HCT116 (cell line): ENCODE data around the gene CPTP. TPM values are rescaled to one million over a fixed set of nuclear protein-coding genes. Genes with fewer than 3 reads are reported as not detected.

ENCODE experiments used
- ATAC-seq: fragments of 200-7000 bp; cut with Tn5 transposase; 2 replicates; pipeline ENCODE4 v1.9.1; 2020; ENCODE audit warnings: mild to moderate bottlenecking, moderate library complexity
- BruUV-seq: library from RNA; stranded (reverse); fragments of 400-500 nt; replicated peaks from 2 replicates; lab custom pipeline; 2021; lab: Mats Ljungman, UMichigan
- CTCF ChIA-PET: fragments of 300-600 bp; sonication (Branson Sonifier 250); formaldehyde crosslinking; loops from one replicate; lab custom pipeline; 2021; ENCODE audit warnings: antibody characterized with exemption; lab: Charles Lee
- POLR2A ChIA-PET: fragments of 300-600, 350-600 bp; sonication (Branson Sonifier 250); formaldehyde crosslinking; loops from one replicate; lab custom pipeline; 2021; ENCODE audit warnings: antibody characterized with exemption; lab: Charles Lee
- RAD21 ChIA-PET, 2 experiments: fragments of 300-600 bp; sonication (Branson Sonifier 250); formaldehyde crosslinking; loops; one replicate each; lab custom pipeline; 2023; ENCODE audit warnings: low total read pairs in 2 of 2; ENCODE audit not compliant: uncharacterized antibody in 2 of 2, unreplicated experiment in 2 of 2, low non-redundant PET in 1 of 2; lab: Charles Lee
- DNase-seq: peaks from one replicate; pipeline ENCODE4 v3.0.0-alpha.2; 2010; ENCODE audit warnings: low read depth, low spot score
- H2AFZ ChIP-seq: fragments of 200-600 bp; shearing (Covaris generic), sonication (generic); 2 replicates; pipeline ENCODE4 v1.6.1; 2017; ENCODE audit warnings: low read depth, mixed run types, mixed read lengths, antibody characterized with exemption, low read length; ENCODE audit not compliant: poor library complexity, severe bottlenecking
- H3K27ac ChIP-seq: 2 replicates; pipeline ENCODE4 v1.5.1; 2012; ENCODE audit warnings: low read depth, low read length
- H3K27me3 ChIP-seq: fragments of 200-600 bp; sonication (generic); 2 replicates; pipeline ENCODE4 v1.6.1; 2016; ENCODE audit warnings: mixed run types, low read length, mixed read lengths; ENCODE audit not compliant: insufficient read depth
- H3K36me3 ChIP-seq, 2 experiments: fragments of 200-500 bp in 1 of 2; fragments of 200-600 bp in 1 of 2; sonication (Bioruptor generic) in 1 of 2; sonication (generic) in 1 of 2; 2 replicates each; pipeline versions ENCODE4 v1.5.1 to v1.6.1; 2014 to 2016; ENCODE audit warnings: low read length in 2 of 2, inconsistent platforms in 1 of 2, mixed read lengths in 1 of 2, mixed run types in 1 of 2; ENCODE audit not compliant: insufficient read depth in 2 of 2, control insufficient read depth in 1 of 2
- H3K4me1 ChIP-seq, 2 experiments: fragments of 200-600 bp in 1 of 2; sonication (generic) in 1 of 2; 2 replicates each; pipeline versions ENCODE4 v1.5.1 to v1.6.1; 2012 to 2017; ENCODE audit warnings: low read length in 2 of 2, inconsistent platforms in 1 of 2, mild to moderate bottlenecking in 1 of 2, mixed read lengths in 1 of 2, mixed run types in 1 of 2, moderate library complexity in 1 of 2; ENCODE audit not compliant: insufficient read depth in 2 of 2, control insufficient read depth in 1 of 2
- H3K4me2 ChIP-seq: fragments of 200-600 bp; sonication (generic); 2 replicates; pipeline ENCODE4 v1.6.1; 2017; ENCODE audit warnings: mixed run types, low read length, mixed read lengths
- H3K4me3 ChIP-seq, 2 experiments: fragments of 200-600 bp in 1 of 2; sonication (generic) in 1 of 2; replicated peaks in 1 of 2; 2 replicates each; pipeline ENCODE4 v1.5.1; 2011 to 2016; ENCODE audit warnings: low read length in 2 of 2, control low read depth in 1 of 2, low read depth in 1 of 2, mild to moderate bottlenecking in 1 of 2, mixed read lengths in 1 of 2, mixed run types in 1 of 2
- H3K79me2 ChIP-seq: fragments of 200-600 bp; sonication (generic); 2 replicates; pipeline ENCODE4 v1.6.1; 2017; ENCODE audit warnings: mild to moderate bottlenecking, mixed run types, low read length, moderate library complexity, mixed read lengths; ENCODE audit not compliant: insufficient read depth
- H3K9ac ChIP-seq: fragments of 200-600 bp; sonication (generic); 2 replicates; pipeline ENCODE4 v1.6.1; 2016; ENCODE audit warnings: low read length, mixed read lengths
- H3K9me2 ChIP-seq: fragments of 200-600 bp; sonication (generic), shearing (Covaris generic); 2 replicates; pipeline ENCODE4 v1.6.1; 2017; ENCODE audit warnings: mixed run types, mild to moderate bottlenecking, moderate library complexity; ENCODE audit not compliant: insufficient read depth
- H3K9me3 ChIP-seq, 2 experiments: fragments of 200-500 bp in 1 of 2; fragments of 200-600 bp in 1 of 2; sonication (Bioruptor generic) in 1 of 2; sonication (generic) in 1 of 2; 2 replicates each; pipeline ENCODE4 v1.6.1; 2014 to 2017; ENCODE audit warnings: low read length in 2 of 2, mixed read lengths in 2 of 2, inconsistent platforms in 1 of 2, low read depth in 1 of 2, mild to moderate bottlenecking in 1 of 2, mixed run types in 1 of 2, moderate library complexity in 1 of 2; ENCODE audit not compliant: control insufficient read depth in 1 of 2, insufficient read depth in 1 of 2
- H4K20me1 ChIP-seq: fragments of 200-600 bp; sonication (generic), shearing (Covaris generic); 2 replicates; pipeline ENCODE4 v1.6.1; 2017; ENCODE audit warnings: mixed run types, mild to moderate bottlenecking, moderate library complexity; ENCODE audit not compliant: insufficient read depth
- CBX3 ChIP-seq: IDR thresholded peaks from 2 replicates; pipeline ENCODE4 v1.6.1; 2012; ENCODE audit warnings: low read depth
- CEBPB ChIP-seq: IDR thresholded peaks from 2 replicates; pipeline ENCODE4 v1.6.1; 2012; ENCODE audit warnings: low read depth
- EGR1 ChIP-seq: IDR thresholded peaks from 2 replicates; pipeline ENCODE4 v1.6.1; 2012; ENCODE audit warnings: low read depth
- ELF1 ChIP-seq: IDR thresholded peaks from 2 replicates; pipeline ENCODE4 v1.6.1; 2012; ENCODE audit warnings: low read depth, borderline replicate concordance
- EZH2 ChIP-seq: fragments of 200-600 bp; sonication (generic); IDR thresholded peaks from 2 replicates; pipeline ENCODE4 v1.6.1; 2017; ENCODE audit warnings: antibody characterized with exemption, mixed run types
- EZH2phosphoT487 ChIP-seq: fragments of 200-600 bp; IDR thresholded peaks from 2 replicates; pipeline ENCODE4 v1.6.1; 2018; ENCODE audit warnings: antibody characterized with exemption, borderline replicate concordance
- FOSL1 ChIP-seq: IDR thresholded peaks from 2 replicates; pipeline ENCODE4 v1.6.1; 2012; ENCODE audit warnings: low read depth
- JUND ChIP-seq: IDR thresholded peaks from 2 replicates; pipeline ENCODE4 v1.6.1; 2012
- REST ChIP-seq: IDR thresholded peaks from 2 replicates; pipeline ENCODE4 v1.6.1; 2012; ENCODE audit warnings: low read depth
- SIN3A ChIP-seq: IDR thresholded peaks from 2 replicates; pipeline ENCODE4 v1.6.1; 2012; ENCODE audit warnings: low read depth
- SP1 ChIP-seq: IDR thresholded peaks from 2 replicates; pipeline ENCODE4 v1.6.1; 2012; ENCODE audit warnings: low read depth
- SRF ChIP-seq: IDR thresholded peaks from 2 replicates; pipeline ENCODE4 v1.6.1; 2012; ENCODE audit warnings: low read depth
- ZBTB33 ChIP-seq: IDR thresholded peaks from 2 replicates; pipeline ENCODE4 v1.6.1; 2011; ENCODE audit warnings: mild to moderate bottlenecking, low read length, moderate library complexity; ENCODE audit not compliant: insufficient replicate concordance; ENCODE audit errors: extremely low read depth
- ZFX ChIP-seq: fragments of 450-650 bp; IDR thresholded peaks from 2 replicates; pipeline ENCODE4 v1.6.1; 2017
- ZNF274 ChIP-seq: fragments of 200-500 bp; sonication (Bioruptor generic); IDR thresholded peaks from 2 replicates; pipeline ENCODE4 v1.6.1; 2014; ENCODE audit warnings: mild to moderate bottlenecking, low read depth, low read length, inconsistent platforms
- intact Hi-C: fragments of 100-400 bp; cut with micrococcal nuclease; formaldehyde crosslinking; loops from 2 replicates; pipeline ENCODE4 v1.10.0; 2022
- total RNA-seq: library from RNA; stranded (reverse); gene quantifications from one replicate; pipeline ENCODE4 v1.2.1, GENCODE V29; 2021; ENCODE audit not compliant: unreplicated experiment
- TF ChIP-seq, protein P1 (sequence below): IDR thresholded peaks from 2 replicates; pipeline ENCODE4 v1.6.1; 2012
- TF ChIP-seq, protein P2 (sequence below), 3 experiments: fragments of 200-600 bp in 1 of 3; sonication (generic) in 1 of 3; IDR thresholded peaks in 2 of 3; conservative IDR thresholded peaks in 1 of 3; 2 replicates each; pipeline ENCODE4 v1.5.1; 2012 to 2017; ENCODE audit warnings: low read depth in 2 of 3, low read length in 2 of 3, antibody characterized with exemption in 1 of 3, borderline replicate concordance in 1 of 3, control low read depth in 1 of 3, mild to moderate bottlenecking in 1 of 3, mixed read lengths in 1 of 3, mixed run types in 1 of 3, moderate library complexity in 1 of 3; ENCODE audit not compliant: insufficient read depth in 1 of 3

The CPTP gene
- total RNA-seq, 1 experiment from 2014 or later, result 16.3 TPM

- RAD21 ChIA-PET, result no interaction called here
- H3K9ac ChIP-seq, result no peak overlapping the region
- H2AFZ ChIP-seq, result no peak overlapping the region
- no peaks in the 10 kb centered on the region for H3K79me2 ChIP-seq
- no peaks in the 10 kb centered on the region for H3K9me3 ChIP-seq
- H3K27ac ChIP-seq, result no peak overlapping the region
- H3K4me1 ChIP-seq, result peaks cover 13 to 33% of the 10 kb centered on the region in 2 experiments
- no peak for TF ChIP-seq CEBPB
- TF ChIP-seq EZH2phosphoT487, result no peak
- TF ChIP-seq, protein P1, sequence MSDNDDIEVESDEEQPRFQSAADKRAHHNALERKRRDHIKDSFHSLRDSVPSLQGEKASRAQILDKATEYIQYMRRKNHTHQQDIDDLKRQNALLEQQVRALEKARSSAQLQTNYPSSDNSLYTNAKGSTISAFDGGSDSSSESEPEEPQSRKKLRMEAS, result no peak
- no peak for TF ChIP-seq ZFX
- no peak for TF ChIP-seq ELF1
- TF ChIP-seq REST, result no peak
- TF ChIP-seq SRF, result no peak
- TF ChIP-seq EGR1, result no peak
- TF ChIP-seq CBX3, result no peak
- no peak for TF ChIP-seq FOSL1
- no peak for TF ChIP-seq JUND
- TF ChIP-seq, protein P2, sequence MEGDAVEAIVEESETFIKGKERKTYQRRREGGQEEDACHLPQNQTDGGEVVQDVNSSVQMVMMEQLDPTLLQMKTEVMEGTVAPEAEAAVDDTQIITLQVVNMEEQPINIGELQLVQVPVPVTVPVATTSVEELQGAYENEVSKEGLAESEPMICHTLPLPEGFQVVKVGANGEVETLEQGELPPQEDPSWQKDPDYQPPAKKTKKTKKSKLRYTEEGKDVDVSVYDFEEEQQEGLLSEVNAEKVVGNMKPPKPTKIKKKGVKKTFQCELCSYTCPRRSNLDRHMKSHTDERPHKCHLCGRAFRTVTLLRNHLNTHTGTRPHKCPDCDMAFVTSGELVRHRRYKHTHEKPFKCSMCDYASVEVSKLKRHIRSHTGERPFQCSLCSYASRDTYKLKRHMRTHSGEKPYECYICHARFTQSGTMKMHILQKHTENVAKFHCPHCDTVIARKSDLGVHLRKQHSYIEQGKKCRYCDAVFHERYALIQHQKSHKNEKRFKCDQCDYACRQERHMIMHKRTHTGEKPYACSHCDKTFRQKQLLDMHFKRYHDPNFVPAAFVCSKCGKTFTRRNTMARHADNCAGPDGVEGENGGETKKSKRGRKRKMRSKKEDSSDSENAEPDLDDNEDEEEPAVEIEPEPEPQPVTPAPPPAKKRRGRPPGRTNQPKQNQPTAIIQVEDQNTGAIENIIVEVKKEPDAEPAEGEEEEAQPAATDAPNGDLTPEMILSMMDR (IDR thresholded peaks at IDR 0.05 in 2 of 3, conservative IDR thresholded peaks at IDR 0.05 in 1 of 3; ENCODE audit: borderline replicate concordance in 1 of 3, insufficient read depth in 1 of 3, low read depth in 2 of 3, low read length in 2 of 3), result no peak
- TF ChIP-seq EZH2, result no peak
- TF ChIP-seq SIN3A, result no peak
- no peak for TF ChIP-seq SP1
- no peak for TF ChIP-seq ZBTB33
- no peak for TF ChIP-seq ZNF274
- H3K4me3 ChIP-seq, result no peak overlapping the region
- no TSS peak for BruUV-seq
- H3K4me2 ChIP-seq, result no peak overlapping the region
- no peak for DNase-seq
- no peaks in the 10 kb centered on the region for H3K9me2 ChIP-seq
- intact Hi-C loops, result no loop called here
- H3K27me3 ChIP-seq, result no peaks in the 10 kb centered on the region
- CTCF ChIA-PET, result no interaction called here
- ATAC-seq, result no peak
- POLR2A ChIA-PET, result interaction anchor here (0.6 kb wide), 1 partner anchor 221 kb away, joined by 3 read pairs; the partner anchor contains the start of gene RNF223
- no peaks in the 10 kb centered on the region for H3K36me3 ChIP-seq
- no peaks in the 10 kb centered on the region for H4K20me1 ChIP-seq
Measured at GRCh38 chr1:1295154-1295923, 29.3 kb upstream of the CPTP start.
